Peyer's patch (tissue), 4 donors: ENCODE results near the gene SAMM50. TPM values are rescaled to one million over a fixed set of nuclear protein-coding genes. Genes with fewer than 3 reads are reported as not detected.

ENCODE experiments used
- DNase-seq, 3 donors: peaks; one replicate each; pipeline ENCODE4 v3.0.0-alpha.2; 2017 to 2019
- H3K27ac ChIP-seq, 4 donors: fragments of 200-600 bp; sonication (generic); one replicate each; pipeline ENCODE4 v1.5.1; 2016 to 2019
- H3K27me3 ChIP-seq, 2 donors: fragments of 200-600 bp; sonication (generic); one replicate each; pipeline ENCODE4 v1.5.1; 2019
- H3K36me3 ChIP-seq, 3 donors: fragments of 200-600 bp; sonication (generic); one replicate each; pipeline ENCODE4 v1.5.1; 2016 to 2019
- H3K4me1 ChIP-seq, 4 donors: fragments of 200-600 bp; sonication (generic); one replicate each; pipeline ENCODE4 v1.5.1; 2016 to 2019
- H3K4me3 ChIP-seq, 4 donors: fragments of 200-600 bp; sonication (generic); 1 replicate in 3 of 4; 2 replicates in 1 of 4; pipeline ENCODE4 v1.5.1; 2016 to 2019; ENCODE audit warnings: mild to moderate bottlenecking in 1 of 4
- H3K9me3 ChIP-seq, 4 donors: fragments of 200-600 bp; sonication (generic); one replicate each; pipeline ENCODE4 v1.5.1; 2016 to 2019; ENCODE audit warnings: mild to moderate bottlenecking in 1 of 4
- CTCF ChIP-seq, 6 experiments: fragments of 450-650 bp in 4 of 6; fragments of 200-600 bp in 2 of 6; sonication (generic) in 1 of 6; IDR thresholded peaks; one replicate each; pipeline ENCODE4 v1.5.1; 2017 to 2019; ENCODE audit warnings: antibody characterized with exemption in 6 of 6, mild to moderate bottlenecking in 3 of 6, moderate library complexity in 1 of 6
- POLR2A ChIP-seq, 2 donors: fragments of 450-650 bp; IDR thresholded peaks; one replicate each; pipeline ENCODE4 v1.5.1; 2017; ENCODE audit warnings: antibody characterized with exemption in 2 of 2, mild to moderate bottlenecking in 2 of 2, moderate library complexity in 2 of 2
- total RNA-seq, 4 donors: library from RNA; depleted of rRNA; stranded (reverse); fragments of >200 nt; gene quantifications; one replicate each; pipeline ENCODE4 v1.1.0, GENCODE V29; 2016

SAMM50 gene
- total RNA-seq, 4 donors from 2014 or later: 26.4 to 39.8 (median 34.1) TPM

DNA sequence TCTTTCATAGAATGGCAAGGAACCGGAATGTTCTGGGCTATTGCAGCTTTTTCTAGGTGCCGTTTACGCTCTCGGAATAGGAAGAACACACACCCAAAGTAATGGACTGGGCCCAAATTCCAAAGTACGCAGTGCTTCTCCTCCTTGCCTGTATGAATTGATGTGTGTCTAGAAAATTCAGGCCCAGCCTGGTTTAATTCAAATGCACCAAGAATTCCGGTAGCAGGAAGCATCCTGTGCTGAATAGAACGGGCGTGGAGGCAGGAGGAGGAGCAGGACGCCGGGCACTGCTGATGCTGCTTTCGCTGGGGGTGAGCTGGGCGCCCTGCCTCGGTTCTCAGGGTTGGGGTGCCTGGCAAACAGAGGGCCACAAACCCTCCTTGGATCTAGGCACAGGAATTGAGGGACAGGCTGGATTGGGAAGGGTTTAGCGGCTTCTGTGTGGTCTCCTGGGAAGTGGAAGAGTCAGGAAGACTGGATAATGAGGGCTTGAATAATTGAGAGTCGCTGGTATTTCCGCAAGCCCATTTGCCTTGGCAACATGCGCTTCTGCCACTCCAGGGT is 70.9 kb downstream of the SAMM50 start:
- Histone ChIP-seq H3K27ac (peak overlapping the region; percentile 80 to 89 (median 86)), H3K36me3 (no peaks in the 10 kb centered on the region), H3K4me3 (peak overlapping the region in 2 of 4 donors; percentile 34 to 82), H3K4me1 (peaks cover 0 to 12% (median 8%) of the 10 kb centered on the region in 4 donors), H3K27me3 (no peaks in the 10 kb centered on the region), H3K9me3 (no peaks in the 10 kb centered on the region)
- TF ChIP-seq CTCF (IDR thresholded peaks at IDR 0.05) (no peak), POLR2A (IDR thresholded peaks at IDR 0.05) (no peak)
- no peak for DNase-seq

DNA sequence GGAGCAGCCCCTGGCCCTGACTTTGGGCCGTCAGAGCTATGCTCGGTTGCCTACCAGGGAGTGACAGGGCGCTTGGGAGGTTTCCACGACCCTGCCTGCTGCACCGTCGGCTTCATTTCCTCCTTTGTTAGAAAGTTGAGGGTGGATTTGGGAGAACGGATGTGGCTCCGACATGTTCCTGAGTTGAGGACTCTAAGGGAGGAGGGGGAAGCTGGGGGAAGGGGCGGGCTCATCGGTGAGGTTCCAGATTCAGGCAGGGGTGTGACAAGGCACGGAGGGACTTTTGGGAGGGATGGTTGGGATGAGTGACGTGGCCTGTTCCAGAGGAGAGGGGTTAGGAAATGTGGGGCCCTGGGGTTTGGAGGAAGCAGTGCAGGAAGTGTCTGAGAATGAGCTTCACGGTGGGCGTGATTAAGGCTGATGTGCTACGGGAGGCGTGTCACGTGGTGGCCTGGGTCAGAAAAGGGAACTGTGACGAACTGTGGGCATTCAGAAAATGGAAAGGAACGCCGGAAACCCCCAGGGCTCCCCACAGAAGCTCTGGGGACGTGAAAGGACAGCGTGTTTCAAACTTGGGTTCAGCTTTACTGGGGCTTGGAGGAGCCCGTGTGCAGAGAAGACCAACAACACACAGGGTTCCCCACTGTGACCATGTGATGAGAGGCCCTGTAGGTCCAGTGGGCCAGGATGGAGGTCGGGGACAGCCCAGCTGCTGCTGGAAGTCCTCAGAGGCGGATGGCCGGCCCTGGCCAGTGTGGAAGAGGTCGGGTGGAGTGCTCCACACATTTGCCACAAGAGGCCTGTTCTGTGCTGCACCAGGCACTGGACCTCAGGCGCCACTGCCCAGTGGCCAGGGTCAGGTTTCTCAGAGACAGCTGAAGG is 71.6 kb downstream of the SAMM50 start:
- Histone ChIP-seq H3K4me3 (peak overlapping the region; percentile 4 to 82 (median 22)), H3K9me3 (no peaks in the 10 kb centered on the region), H3K27me3 (no peaks in the 10 kb centered on the region), H3K36me3 (no peaks in the 10 kb centered on the region), H3K27ac (peak overlapping the region; percentile 80 to 89 (median 86)), H3K4me1 (peaks cover 0 to 12% (median 8%) of the 10 kb centered on the region in 4 donors)
- DNase-seq: peak; percentile 60 to 96 (median 95)
- TF ChIP-seq POLR2A (IDR thresholded peaks at IDR 0.05) (peak in 1 of 2 donors; percentile 47), CTCF (IDR thresholded peaks at IDR 0.05) (no peak)

- Histone ChIP-seq H3K4me1 (peaks cover 0 to 12% (median 8%) of the 10 kb centered on the region in 4 donors), H3K9me3 (no peaks in the 10 kb centered on the region), H3K36me3 (no peaks in the 10 kb centered on the region), H3K4me3 (no peak overlapping the region), H3K27ac (peak overlapping the region in 2 of 4 donors; percentile 35 to 86), H3K27me3 (no peaks in the 10 kb centered on the region)
- TF ChIP-seq CTCF (IDR thresholded peaks at IDR 0.05) (no peak), POLR2A (IDR thresholded peaks at IDR 0.05) (no peak)
- DNase-seq: no peak
Measured at GRCh38 chr22:44028091-44028490, 72.8 kb downstream of the SAMM50 start.

- Histone ChIP-seq H3K4me3 (no peak overlapping the region), H3K27ac (no peak overlapping the region), H3K9me3 (no peaks in the 10 kb centered on the region), H3K36me3 (no peaks in the 10 kb centered on the region), H3K4me1 (peaks cover 0 to 9% (median 3%) of the 10 kb centered on the region in 4 donors), H3K27me3 (no peaks in the 10 kb centered on the region)
- no peak for DNase-seq
- TF ChIP-seq POLR2A (IDR thresholded peaks at IDR 0.05): no peak
- TF ChIP-seq CTCF (IDR thresholded peaks at IDR 0.05): no peak
Measured at GRCh38 chr22:44029069-44029468, 73.8 kb downstream of the SAMM50 start.

DNA sequence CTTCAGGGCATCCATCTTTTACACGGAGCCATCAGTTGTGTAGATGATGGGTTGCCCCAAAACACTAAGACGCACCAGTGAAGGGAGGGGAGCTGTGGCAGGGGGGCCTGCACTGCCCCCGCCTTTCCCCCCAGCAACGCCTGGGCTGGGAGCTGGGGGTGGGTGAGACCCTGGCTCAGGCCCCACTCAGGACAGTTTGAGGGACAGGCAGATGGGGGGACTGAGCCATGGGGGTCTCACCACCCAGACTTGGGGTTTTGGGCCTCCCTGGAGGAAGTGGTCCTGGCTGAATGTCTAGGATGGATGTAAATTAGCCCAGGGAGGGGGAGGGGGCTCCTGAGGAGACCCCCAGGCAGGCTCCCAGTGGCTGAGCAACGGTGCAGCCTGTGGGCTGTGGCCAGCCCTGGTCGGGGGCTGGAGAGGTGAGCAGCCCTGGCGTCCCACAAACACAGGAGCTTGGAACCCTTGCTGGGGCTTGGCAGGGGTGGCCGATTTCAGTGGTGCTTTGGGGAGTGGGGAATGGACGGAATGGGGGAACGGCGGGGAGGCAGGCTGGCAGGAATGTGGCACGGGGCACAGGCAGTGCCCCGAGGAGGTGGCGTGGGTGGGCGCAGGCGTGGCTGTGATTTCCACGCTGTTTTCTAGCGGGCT is 74.9 kb downstream of the SAMM50 start:
- no peaks in the 10 kb centered on the region for H3K27me3 ChIP-seq
- no peaks in the 10 kb centered on the region for H3K9me3 ChIP-seq
- DNase-seq: no peak
- no peak overlapping the region for H3K4me3 ChIP-seq
- TF ChIP-seq CTCF (IDR thresholded peaks at IDR 0.05) (no peak), POLR2A (IDR thresholded peaks at IDR 0.05) (no peak)
- H3K27ac ChIP-seq: peak overlapping the region in 2 of 4 donors; percentile 5 to 45
- H3K4me1 ChIP-seq: peaks cover 0 to 9% (median 3%) of the 10 kb centered on the region in 4 donors
- H3K36me3 ChIP-seq: no peaks in the 10 kb centered on the region
